ENCODE data around the gene TEX264.

The TEX264 gene

DNA sequence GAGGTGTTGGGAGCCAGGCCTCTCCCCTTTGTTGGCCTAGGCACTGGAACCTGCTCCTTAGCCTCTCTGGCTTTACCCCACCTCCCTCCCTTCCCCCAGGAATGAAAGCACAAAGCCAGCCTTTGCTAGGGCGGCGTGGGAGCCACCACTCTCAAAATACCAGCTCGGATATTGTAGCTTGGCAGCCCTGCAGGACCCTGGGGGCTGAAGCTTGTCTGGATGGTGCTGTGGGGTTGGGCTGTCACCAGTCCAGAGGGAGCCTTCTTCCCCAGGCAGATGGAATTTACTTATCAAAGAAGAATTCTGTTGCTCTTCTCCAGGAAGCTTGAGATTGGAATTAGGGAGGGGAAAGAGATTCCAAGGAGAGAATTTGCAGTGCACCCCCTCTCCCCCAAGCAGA is 20.9 kb downstream of the TEX264 start:
- TF ChIP-seq, protein P1, sequence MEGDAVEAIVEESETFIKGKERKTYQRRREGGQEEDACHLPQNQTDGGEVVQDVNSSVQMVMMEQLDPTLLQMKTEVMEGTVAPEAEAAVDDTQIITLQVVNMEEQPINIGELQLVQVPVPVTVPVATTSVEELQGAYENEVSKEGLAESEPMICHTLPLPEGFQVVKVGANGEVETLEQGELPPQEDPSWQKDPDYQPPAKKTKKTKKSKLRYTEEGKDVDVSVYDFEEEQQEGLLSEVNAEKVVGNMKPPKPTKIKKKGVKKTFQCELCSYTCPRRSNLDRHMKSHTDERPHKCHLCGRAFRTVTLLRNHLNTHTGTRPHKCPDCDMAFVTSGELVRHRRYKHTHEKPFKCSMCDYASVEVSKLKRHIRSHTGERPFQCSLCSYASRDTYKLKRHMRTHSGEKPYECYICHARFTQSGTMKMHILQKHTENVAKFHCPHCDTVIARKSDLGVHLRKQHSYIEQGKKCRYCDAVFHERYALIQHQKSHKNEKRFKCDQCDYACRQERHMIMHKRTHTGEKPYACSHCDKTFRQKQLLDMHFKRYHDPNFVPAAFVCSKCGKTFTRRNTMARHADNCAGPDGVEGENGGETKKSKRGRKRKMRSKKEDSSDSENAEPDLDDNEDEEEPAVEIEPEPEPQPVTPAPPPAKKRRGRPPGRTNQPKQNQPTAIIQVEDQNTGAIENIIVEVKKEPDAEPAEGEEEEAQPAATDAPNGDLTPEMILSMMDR (IDR thresholded peaks at IDR 0.05) = no peak

DNA sequence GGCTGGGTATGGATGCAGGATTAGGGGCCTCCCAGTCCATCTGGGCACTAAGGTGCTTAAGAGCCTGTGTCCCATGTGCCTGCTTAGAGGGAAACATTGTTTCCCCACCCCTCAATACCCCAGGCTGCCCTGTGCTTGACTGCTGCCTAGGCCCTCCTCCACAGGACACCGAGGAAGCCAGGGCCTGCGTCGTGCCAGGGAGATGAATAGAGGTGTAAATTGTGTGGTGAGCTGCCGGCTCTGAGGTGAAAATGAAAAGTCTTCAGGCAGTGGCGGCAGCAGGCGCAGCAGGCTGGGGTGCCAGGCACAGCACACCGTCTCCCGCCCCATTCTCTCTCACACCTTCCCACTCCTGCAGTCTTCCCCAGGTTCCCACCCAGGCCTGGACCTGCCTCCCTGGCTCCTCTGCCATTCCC is 21.9 kb downstream of the TEX264 start:
- TF ChIP-seq, protein P1 (IDR thresholded peaks at IDR 0.05) = no peak

DNA sequence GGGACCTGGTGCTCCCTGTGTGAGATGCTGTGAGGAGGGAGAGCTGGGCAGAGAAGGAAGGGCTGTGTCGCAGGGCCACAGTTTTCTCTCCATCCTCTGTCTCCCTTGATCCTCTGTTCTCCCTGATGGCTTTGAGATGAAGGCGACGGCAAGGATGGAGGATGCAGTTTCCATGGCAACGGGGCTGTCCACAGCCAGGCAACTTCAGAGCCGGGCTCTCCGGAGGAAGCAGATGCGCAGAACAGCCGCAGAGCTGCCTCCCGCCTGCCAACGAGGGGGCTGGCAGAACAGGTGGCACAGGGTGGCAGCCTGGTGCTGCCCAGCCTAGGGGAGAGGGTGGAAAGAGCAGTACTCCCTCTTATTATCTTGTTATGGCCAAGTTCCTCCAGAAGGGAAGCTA is 25.9 kb downstream of the TEX264 start:
- TF ChIP-seq, protein P1 (IDR thresholded peaks at IDR 0.05) = no peak

DNA sequence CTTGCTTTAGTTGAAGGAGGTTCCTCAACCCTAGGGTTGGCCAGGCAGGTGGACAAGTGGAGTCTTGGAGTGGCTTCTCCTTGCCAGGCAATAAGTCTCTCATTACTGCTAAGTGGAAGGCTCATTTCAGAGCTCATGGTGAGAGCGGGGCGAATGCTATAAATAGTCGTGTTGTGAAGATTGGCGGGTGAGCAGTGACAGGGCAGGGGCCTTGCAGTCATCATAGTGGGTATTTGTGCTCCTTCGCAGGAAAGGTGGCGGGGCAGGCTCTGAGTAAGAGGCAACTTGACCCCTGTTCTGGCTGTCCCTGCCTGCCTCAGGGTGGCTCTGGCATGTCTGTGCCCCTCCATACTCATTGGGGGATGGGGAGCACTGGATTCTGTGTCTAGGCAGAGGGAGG is 27.2 kb downstream of the TEX264 start:
- TF ChIP-seq, protein P1 (IDR thresholded peaks at IDR 0.05) = no peak

DNA sequence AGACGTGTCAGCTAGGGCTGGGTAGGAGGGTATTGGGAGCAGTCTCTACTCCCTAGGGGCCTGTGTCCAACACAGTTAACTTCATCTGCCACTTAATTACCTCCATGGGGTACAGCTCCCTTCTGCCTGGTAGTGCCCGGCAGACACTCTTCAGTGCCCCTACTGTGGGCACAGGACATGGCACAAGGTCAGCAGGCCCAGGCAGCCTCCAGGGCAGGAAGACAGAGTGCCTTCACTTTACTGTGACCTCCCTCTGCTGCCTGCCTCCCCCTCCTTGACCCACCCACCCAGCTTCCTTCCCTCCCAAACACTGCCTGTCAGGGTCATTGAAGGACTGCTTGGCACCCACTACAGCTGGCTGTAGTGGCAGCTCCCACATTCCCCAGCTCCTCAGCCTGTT is 29.4 kb downstream of the TEX264 start:
- TF ChIP-seq, protein P1 (IDR thresholded peaks at IDR 0.05) = no peak

DNA sequence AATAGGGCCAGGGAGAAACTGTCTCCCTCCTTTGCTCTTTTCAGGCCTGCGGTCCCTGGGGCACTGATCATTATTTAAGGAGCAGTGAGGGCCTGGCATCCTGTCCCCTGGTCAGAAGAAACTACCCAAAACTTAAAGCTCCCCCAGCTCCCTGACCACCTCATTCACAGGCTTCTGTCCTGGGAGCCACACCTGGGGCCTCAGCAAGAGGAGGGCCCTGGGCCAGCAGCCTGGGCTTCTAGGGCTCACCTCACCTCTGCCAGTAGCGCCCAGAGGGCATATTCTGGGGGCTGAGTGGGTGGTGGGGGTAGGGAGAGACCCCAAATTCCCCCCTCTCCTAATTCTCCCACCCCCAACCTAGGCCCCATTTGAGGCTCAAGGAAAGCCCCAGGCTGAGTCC is 31.1 kb downstream of the TEX264 start:
- TF ChIP-seq, protein P1 (IDR thresholded peaks at IDR 0.05) = no peak

DNA sequence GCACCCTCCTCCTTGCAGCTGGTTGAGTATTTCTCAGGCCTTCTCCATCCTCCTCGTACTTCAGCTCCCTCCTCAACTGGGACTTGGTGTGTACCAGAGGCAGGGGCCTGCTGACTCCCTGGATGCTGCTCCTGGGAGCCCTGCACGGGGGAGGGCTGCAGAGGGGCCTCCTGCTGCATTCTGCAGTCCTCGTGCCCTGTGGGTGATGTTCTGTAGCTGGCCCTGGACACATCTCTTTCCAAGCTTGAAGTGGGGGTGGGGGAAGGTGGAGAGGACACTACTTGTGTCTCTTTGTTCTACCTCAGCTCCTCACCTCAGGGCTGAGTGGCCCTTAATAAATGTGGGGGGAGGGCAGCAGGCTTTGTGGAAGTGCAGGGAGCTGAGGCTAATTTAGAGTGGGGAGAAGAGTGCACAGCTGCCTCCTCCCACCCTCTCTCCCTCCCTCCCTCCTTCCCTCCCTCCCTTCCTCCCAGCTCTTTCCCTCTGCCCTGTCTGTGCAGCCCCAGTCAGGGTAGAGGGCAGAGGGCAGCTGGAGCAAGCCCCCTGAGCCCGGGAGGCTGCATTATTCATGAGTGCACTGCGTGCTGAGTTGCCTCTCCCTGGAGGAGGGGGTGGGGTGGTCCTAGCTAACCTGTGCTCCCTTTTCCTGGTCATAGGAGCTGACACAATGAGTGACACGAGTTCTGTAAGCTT is 32.2 kb downstream of the TEX264 start:
- TF ChIP-seq, protein P1 (IDR thresholded peaks at IDR 0.05) = no peak
